K562 (cell line): Measurements from ENCODE around the gene NUP210. TPM values are rescaled to one million over a fixed set of nuclear protein-coding genes. Genes with fewer than 3 reads are reported as not detected.

Experiments
- ATAC-seq: fragments of 200-7000 bp; cut with Tn5 transposase; 3 replicates; pipeline ENCODE4 v1.9.1; 2020; ENCODE audit warnings: moderate library complexity
- BruUV-seq: library from RNA; stranded (reverse); fragments of 400-500 nt; replicated peaks from 2 replicates; lab custom pipeline; 2021; lab: Mats Ljungman, UMichigan
- CTCF ChIA-PET: fragments of 300-600 bp; formaldehyde crosslinking; extraction: SDS; loops from one replicate; lab custom pipeline; 2021; ENCODE audit warnings: low intra/inter-chr PET ratio; lab: Yijun Ruan, JAX
- POLR2A ChIA-PET: fragments of 300-600, 350-650 bp; sonication (Branson Sonifier 250); formaldehyde crosslinking; extraction: SDS; loops from one replicate; lab custom pipeline; 2021; ENCODE audit warnings: antibody characterized with exemption, inconsistent platforms; lab: Yijun Ruan, JAX
- DNase-seq, 4 experiments: peaks; one replicate each; pipeline versions ENCODE4 v3.0.0 to v3.0.0-alpha.2; 2011 to 2018; ENCODE audit warnings: low spot score in 3 of 4, mixed read lengths in 3 of 4; ENCODE audit errors: extremely low read depth in 1 of 4
- FAIRE-seq: peaks from 2 replicates; lab custom pipeline; 2011; peaks lifted over from hg19 to GRCh38; lab: Jason Lieb, UNC
- H2AFZ ChIP-seq: 2 replicates; pipeline ENCODE4 v1.6.0; 2011; ENCODE audit warnings: low read depth, low read length, control low read depth, inconsistent platforms
- H3K27ac ChIP-seq: fragments of 200-600 bp; 3 replicates; pipeline ENCODE4 v1.8.0; 2011; ENCODE audit warnings: low read depth, mild to moderate bottlenecking, control low read depth, inconsistent platforms, low read length, moderate library complexity, mixed read lengths; ENCODE audit errors: extremely low read depth
- H3K27me3 ChIP-seq, 2 experiments: fragments of 300-600 bp in 1 of 2; 2 replicates in 1 of 2; 3 replicates in 1 of 2; pipeline versions ENCODE4 v1.6.0 to v1.8.0; 2011; ENCODE audit warnings: inconsistent platforms in 2 of 2, low read length in 2 of 2, mild to moderate bottlenecking in 1 of 2, mixed read lengths in 1 of 2, moderate library complexity in 1 of 2; ENCODE audit not compliant: control insufficient read depth in 2 of 2, insufficient read depth in 2 of 2
- H3K36me3 ChIP-seq: fragments of 300-600 bp; 3 replicates; pipeline ENCODE4 v1.8.0; 2011; ENCODE audit warnings: mild to moderate bottlenecking, low read length, inconsistent platforms; ENCODE audit not compliant: control insufficient read depth, insufficient read depth
- H3K4me1 ChIP-seq, 2 experiments: fragments of 200-600 bp in 1 of 2; replicated peaks in 1 of 2; 2 replicates in 1 of 2; 3 replicates in 1 of 2; pipeline versions ENCODE4 v1.5.1 to v1.8.0; 2011; ENCODE audit warnings: inconsistent platforms in 2 of 2, low read length in 2 of 2, mild to moderate bottlenecking in 1 of 2, mixed read lengths in 1 of 2, moderate library complexity in 1 of 2; ENCODE audit not compliant: control insufficient read depth in 2 of 2, insufficient read depth in 2 of 2
- H3K4me2 ChIP-seq: 2 replicates; pipeline ENCODE4 v1.6.1; 2011; ENCODE audit warnings: low read length, control low read depth, inconsistent platforms, mixed read lengths; ENCODE audit not compliant: insufficient read depth
- H3K4me3 ChIP-seq: fragments of 200-600 bp; sonication (generic), shearing (Covaris generic); 2 replicates; pipeline ENCODE4 v1.5.1; 2016; ENCODE audit warnings: control low read depth, inconsistent platforms
- H3K79me2 ChIP-seq: fragments of 200-600 bp; 3 replicates; pipeline ENCODE4 v1.8.0; 2011; ENCODE audit warnings: low read length, inconsistent platforms; ENCODE audit not compliant: control insufficient read depth, insufficient read depth
- H3K9ac ChIP-seq, 2 experiments: 2 replicates each; pipeline versions ENCODE4 v1.6.0 to v1.6.1; 2011; ENCODE audit warnings: low read depth in 2 of 2, low read length in 2 of 2, control low read depth in 1 of 2, inconsistent platforms in 1 of 2, mild to moderate bottlenecking in 1 of 2, mixed read lengths in 1 of 2; ENCODE audit not compliant: insufficient read depth in 1 of 2
- H3K9me1 ChIP-seq: one replicate; pipeline ENCODE4 v1.6.0; 2011; ENCODE audit warnings: inconsistent platforms, mild to moderate bottlenecking, low read length, moderate library complexity; ENCODE audit not compliant: control insufficient read depth, insufficient read depth
- H3K9me3 ChIP-seq: replicated peaks from 2 replicates; pipeline ENCODE4 v1.5.1; 2011; ENCODE audit warnings: low read depth, low read length, inconsistent platforms; ENCODE audit not compliant: control insufficient read depth, insufficient read depth
- H4K20me1 ChIP-seq: replicated peaks from 2 replicates; pipeline ENCODE4 v1.6.1; 2011; ENCODE audit warnings: low read length, inconsistent platforms, mixed read lengths; ENCODE audit not compliant: control insufficient read depth, insufficient read depth
- POLR2G ChIP-seq: fragments of 200-400 bp; formaldehyde crosslinking; IDR thresholded peaks from 2 replicates; pipeline ENCODE4 v1.6.1; 2017; ENCODE audit warnings: low read depth, mild to moderate bottlenecking, antibody characterized with exemption, low read length, moderate library complexity
- WGBS: fragments of 100-300 bp; shearing (Covaris generic); methylation state at CpG from one replicate; pipeline ENCODE4 v1.1.6; 2016; ENCODE audit warnings: low coverage, mixed read lengths; ENCODE audit not compliant: insufficient coverage; ENCODE audit errors: missing lambda C conversion rate; 5-methylcytosine and 5-hydroxymethylcytosine counted together
- in situ Hi-C: fragments of 300-500 bp; cut with MboI; formaldehyde crosslinking; loops from 4 replicates; pipeline ENCODE4 v1.15.0; 2018; ENCODE audit warnings: inconsistent platforms, mixed read lengths
- intact Hi-C: fragments of 100-400 bp; cut with micrococcal nuclease; formaldehyde crosslinking; loops from 2 replicates; pipeline ENCODE4 v1.14.2; 2022
- polyA plus RNA-seq, 8 experiments: library from polyadenylated mRNA; depleted of rRNA in 4 of 8; stranded (reverse) in 5 of 8; unstranded in 3 of 8; fragments of >200 nt; fragmentation: Nextera tagmentation in 2 of 8; fragmentation: Illumina TruSeq in 1 of 8; extraction: Ambion mirVana in 2 of 8; extraction: Trizol in 1 of 8; gene quantifications; 2 replicates each; pipeline versions ENCODE4 v1.2.1 to v1.2.3, GENCODE V29; 2011 to 2014; ENCODE audit warnings: inconsistent platforms in 1 of 8, missing spikeins in 1 of 8
- total RNA-seq, 7 experiments: library from RNA; depleted of rRNA in 6 of 7; stranded (reverse); fragments of >200 nt in 6 of 7; fragmentation: Illumina TruSeq in 2 of 7; extraction: Trizol in 2 of 7; gene quantifications; 2 replicates each; pipeline versions ENCODE4 v1.2.1 to v1.2.3, GENCODE V29; 2011 to 2021; ENCODE audit warnings: low replicate concordance in 1 of 7
- TF ChIP-seq, protein P1 (sequence below): fragments of 250-450 bp; sonication (Bioruptor Pico); IDR thresholded peaks from 2 replicates; pipeline ENCODE4 v1.4.0; 2020; ENCODE audit warnings: borderline replicate concordance

Gene NUP210
- total and polyA plus RNA-seq, 9 of the 15 experiments (the other 6 are each of a cell fraction or from before 2014, with no cell fraction given) = 1.2 to 138 (median 44.0) TPM

DNA sequence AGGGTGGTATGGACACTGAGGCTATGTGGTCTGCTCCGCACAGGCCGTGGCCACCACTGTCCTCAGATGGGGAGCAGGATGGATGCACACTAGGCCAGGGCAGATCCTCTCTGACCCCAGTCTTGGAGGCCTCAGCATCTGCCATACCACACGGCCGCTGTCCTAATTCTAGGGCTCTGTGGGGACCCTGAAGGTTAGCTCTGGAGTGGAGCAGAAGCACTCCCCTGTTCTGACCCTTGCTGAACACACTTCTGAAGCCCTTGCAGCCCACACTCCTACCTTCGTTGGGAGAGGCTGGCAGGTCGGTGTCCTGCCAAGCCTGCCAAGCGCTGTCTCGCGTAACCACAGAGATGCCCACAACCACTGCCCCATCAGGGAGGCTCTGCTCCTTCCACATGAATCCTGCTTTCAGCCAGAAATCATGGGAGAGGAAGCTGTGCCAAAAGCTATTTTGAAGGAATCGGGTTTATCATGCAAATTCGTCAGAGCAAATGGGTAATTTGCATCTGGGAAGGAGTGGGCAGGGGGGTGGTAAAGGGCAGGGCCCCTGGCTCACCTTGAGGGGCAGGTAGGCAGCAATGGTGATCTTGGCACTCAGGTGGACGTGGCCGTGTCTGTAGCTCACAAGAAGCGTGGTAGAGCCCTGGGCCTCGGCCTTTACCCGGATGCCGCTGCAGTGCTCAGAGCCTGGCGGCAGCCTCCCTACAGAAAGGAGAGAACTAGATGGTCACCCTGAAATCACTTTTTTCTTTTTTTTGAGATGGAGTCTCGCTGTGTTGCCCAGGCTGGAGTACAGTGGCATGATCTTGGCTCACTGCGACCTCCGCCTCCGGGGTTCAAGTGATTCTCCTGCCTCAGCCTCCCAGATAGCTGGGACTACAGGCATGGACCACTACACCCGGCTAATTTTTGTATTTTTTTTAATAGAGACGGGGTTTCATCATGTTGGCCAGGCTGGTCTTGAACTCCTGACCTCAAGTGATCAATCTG, 54.4 kb downstream of the NUP210 start:
- peaks cover 85% of the 10 kb centered on the region for H3K36me3 ChIP-seq
- H3K9ac ChIP-seq = peak overlapping the region in 1 of 2 experiments; percentile 66; a peak in 1 of 4 replicates
- no peak overlapping the region for H2AFZ ChIP-seq
- FAIRE-seq (no peak), DNase-seq (no peak), ATAC-seq (peak; percentile 16)
- no peak overlapping the region for H3K4me3 ChIP-seq
- TF ChIP-seq, protein P1, sequence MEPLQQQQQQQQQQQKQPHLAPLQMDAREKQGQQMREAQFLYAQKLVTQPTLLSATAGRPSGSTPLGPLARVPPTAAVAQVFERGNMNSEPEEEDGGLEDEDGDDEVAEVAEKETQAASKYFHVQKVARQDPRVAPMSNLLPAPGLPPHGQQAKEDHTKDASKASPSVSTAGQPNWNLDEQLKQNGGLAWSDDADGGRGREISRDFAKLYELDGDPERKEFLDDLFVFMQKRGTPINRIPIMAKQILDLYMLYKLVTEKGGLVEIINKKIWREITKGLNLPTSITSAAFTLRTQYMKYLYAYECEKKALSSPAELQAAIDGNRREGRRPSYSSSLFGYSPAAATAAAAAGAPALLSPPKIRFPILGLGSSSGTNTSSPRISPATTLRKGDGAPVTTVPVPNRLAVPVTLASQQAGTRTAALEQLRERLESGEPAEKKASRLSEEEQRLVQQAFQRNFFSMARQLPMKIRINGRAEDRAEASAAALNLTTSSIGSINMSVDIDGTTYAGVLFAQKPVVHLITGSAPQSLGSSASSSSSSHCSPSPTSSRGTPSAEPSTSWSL (CRISPR knock-in tag) = no peak
- TF ChIP-seq POLR2G = peak; percentile 33; the same call in 1 of the 2 replicates
- H3K79me2 ChIP-seq = no peaks in the 10 kb centered on the region
- H3K4me2 ChIP-seq = no peak overlapping the region
- no peaks in the 10 kb centered on the region for H3K27me3 ChIP-seq
- no peaks in the 10 kb centered on the region for H3K9me1 ChIP-seq
- no peaks in the 10 kb centered on the region for H3K9me3 ChIP-seq
- no peak overlapping the region for H3K27ac ChIP-seq
- ChIA-PET POLR2A (interaction anchor here (0.6 to 1.9 kb wide), 5 partner anchors 8 to 1049 kb away, joined by 3 to 8 read pairs (median 5); no protein-coding TSS in a partner anchor), CTCF (no interaction called here)
- intact Hi-C loops (no loop called here), in situ Hi-C loops (no loop called here)
- no TSS peak for BruUV-seq
- WGBS = 94% methylated on average over 21 of the region's 24 CpGs
- no peaks in the 10 kb centered on the region; the same call in 1 of the 2 replicates for H4K20me1 ChIP-seq
- no peaks in the 10 kb centered on the region for H3K4me1 ChIP-seq
